HCT116 (cell line): ENCODE results near the gene CAMK2G. TPM values are rescaled to one million over a fixed set of nuclear protein-coding genes. Genes with fewer than 3 reads are reported as not detected.

Source experiments
- ATAC-seq: fragments of 200-7000 bp; cut with Tn5 transposase; 2 replicates; pipeline ENCODE4 v1.9.1; 2020; ENCODE audit warnings: mild to moderate bottlenecking, moderate library complexity
- BruUV-seq: library from RNA; stranded (reverse); fragments of 400-500 nt; replicated peaks from 2 replicates; lab custom pipeline; 2021; lab: Mats Ljungman, UMichigan
- CTCF ChIA-PET: fragments of 300-600 bp; sonication (Branson Sonifier 250); formaldehyde crosslinking; loops from one replicate; lab custom pipeline; 2021; ENCODE audit warnings: antibody characterized with exemption; lab: Charles Lee
- POLR2A ChIA-PET: fragments of 300-600, 350-600 bp; sonication (Branson Sonifier 250); formaldehyde crosslinking; loops from one replicate; lab custom pipeline; 2021; ENCODE audit warnings: antibody characterized with exemption; lab: Charles Lee
- RAD21 ChIA-PET, 2 experiments: fragments of 300-600 bp; sonication (Branson Sonifier 250); formaldehyde crosslinking; loops; one replicate each; lab custom pipeline; 2023; ENCODE audit warnings: low total read pairs in 2 of 2; ENCODE audit not compliant: uncharacterized antibody in 2 of 2, unreplicated experiment in 2 of 2, low non-redundant PET in 1 of 2; lab: Charles Lee
- DNase-seq: peaks from one replicate; pipeline ENCODE4 v3.0.0-alpha.2; 2010; ENCODE audit warnings: low read depth, low spot score
- H2AFZ ChIP-seq: fragments of 200-600 bp; shearing (Covaris generic), sonication (generic); 2 replicates; pipeline ENCODE4 v1.6.1; 2017; ENCODE audit warnings: low read depth, mixed run types, mixed read lengths, antibody characterized with exemption, low read length; ENCODE audit not compliant: poor library complexity, severe bottlenecking
- H3K27ac ChIP-seq: 2 replicates; pipeline ENCODE4 v1.5.1; 2012; ENCODE audit warnings: low read depth, low read length
- H3K27me3 ChIP-seq: fragments of 200-600 bp; sonication (generic); 2 replicates; pipeline ENCODE4 v1.6.1; 2016; ENCODE audit warnings: mixed run types, low read length, mixed read lengths; ENCODE audit not compliant: insufficient read depth
- H3K36me3 ChIP-seq, 2 experiments: fragments of 200-500 bp in 1 of 2; fragments of 200-600 bp in 1 of 2; sonication (Bioruptor generic) in 1 of 2; sonication (generic) in 1 of 2; 2 replicates each; pipeline versions ENCODE4 v1.5.1 to v1.6.1; 2014 to 2016; ENCODE audit warnings: low read length in 2 of 2, inconsistent platforms in 1 of 2, mixed read lengths in 1 of 2, mixed run types in 1 of 2; ENCODE audit not compliant: insufficient read depth in 2 of 2, control insufficient read depth in 1 of 2
- H3K4me1 ChIP-seq, 2 experiments: fragments of 200-600 bp in 1 of 2; sonication (generic) in 1 of 2; 2 replicates each; pipeline versions ENCODE4 v1.5.1 to v1.6.1; 2012 to 2017; ENCODE audit warnings: low read length in 2 of 2, inconsistent platforms in 1 of 2, mild to moderate bottlenecking in 1 of 2, mixed read lengths in 1 of 2, mixed run types in 1 of 2, moderate library complexity in 1 of 2; ENCODE audit not compliant: insufficient read depth in 2 of 2, control insufficient read depth in 1 of 2
- H3K4me2 ChIP-seq: fragments of 200-600 bp; sonication (generic); 2 replicates; pipeline ENCODE4 v1.6.1; 2017; ENCODE audit warnings: mixed run types, low read length, mixed read lengths
- H3K4me3 ChIP-seq, 2 experiments: fragments of 200-600 bp in 1 of 2; sonication (generic) in 1 of 2; replicated peaks in 1 of 2; 2 replicates each; pipeline ENCODE4 v1.5.1; 2011 to 2016; ENCODE audit warnings: low read length in 2 of 2, control low read depth in 1 of 2, low read depth in 1 of 2, mild to moderate bottlenecking in 1 of 2, mixed read lengths in 1 of 2, mixed run types in 1 of 2
- H3K79me2 ChIP-seq: fragments of 200-600 bp; sonication (generic); 2 replicates; pipeline ENCODE4 v1.6.1; 2017; ENCODE audit warnings: mild to moderate bottlenecking, mixed run types, low read length, moderate library complexity, mixed read lengths; ENCODE audit not compliant: insufficient read depth
- H3K9ac ChIP-seq: fragments of 200-600 bp; sonication (generic); 2 replicates; pipeline ENCODE4 v1.6.1; 2016; ENCODE audit warnings: low read length, mixed read lengths
- H3K9me2 ChIP-seq: fragments of 200-600 bp; sonication (generic), shearing (Covaris generic); 2 replicates; pipeline ENCODE4 v1.6.1; 2017; ENCODE audit warnings: mixed run types, mild to moderate bottlenecking, moderate library complexity; ENCODE audit not compliant: insufficient read depth
- H3K9me3 ChIP-seq, 2 experiments: fragments of 200-500 bp in 1 of 2; fragments of 200-600 bp in 1 of 2; sonication (Bioruptor generic) in 1 of 2; sonication (generic) in 1 of 2; 2 replicates each; pipeline ENCODE4 v1.6.1; 2014 to 2017; ENCODE audit warnings: low read length in 2 of 2, mixed read lengths in 2 of 2, inconsistent platforms in 1 of 2, low read depth in 1 of 2, mild to moderate bottlenecking in 1 of 2, mixed run types in 1 of 2, moderate library complexity in 1 of 2; ENCODE audit not compliant: control insufficient read depth in 1 of 2, insufficient read depth in 1 of 2
- H4K20me1 ChIP-seq: fragments of 200-600 bp; sonication (generic), shearing (Covaris generic); 2 replicates; pipeline ENCODE4 v1.6.1; 2017; ENCODE audit warnings: mixed run types, mild to moderate bottlenecking, moderate library complexity; ENCODE audit not compliant: insufficient read depth
- CBX3 ChIP-seq: IDR thresholded peaks from 2 replicates; pipeline ENCODE4 v1.6.1; 2012; ENCODE audit warnings: low read depth
- CEBPB ChIP-seq: IDR thresholded peaks from 2 replicates; pipeline ENCODE4 v1.6.1; 2012; ENCODE audit warnings: low read depth
- CTCF ChIP-seq, 3 experiments: fragments of 200-600 bp in 1 of 3; sonication (generic) in 1 of 3; IDR thresholded peaks in 2 of 3; conservative IDR thresholded peaks in 1 of 3; 2 replicates each; pipeline ENCODE4 v1.5.1; 2012 to 2017; ENCODE audit warnings: low read depth in 2 of 3, low read length in 2 of 3, antibody characterized with exemption in 1 of 3, borderline replicate concordance in 1 of 3, control low read depth in 1 of 3, mild to moderate bottlenecking in 1 of 3, mixed read lengths in 1 of 3, mixed run types in 1 of 3, moderate library complexity in 1 of 3; ENCODE audit not compliant: insufficient read depth in 1 of 3
- JUND ChIP-seq: IDR thresholded peaks from 2 replicates; pipeline ENCODE4 v1.6.1; 2012
- POLR2A ChIP-seq: IDR thresholded peaks from 2 replicates; pipeline ENCODE4 v1.7.0; 2011; ENCODE audit warnings: borderline replicate concordance; ENCODE audit not compliant: insufficient read depth, insufficient read length; ENCODE audit errors: extremely low read depth
- POLR2AphosphoS5 ChIP-seq: IDR thresholded peaks from 2 replicates; pipeline ENCODE4 v1.6.1; 2011; ENCODE audit warnings: mild to moderate bottlenecking, low read depth, low read length, moderate library complexity
- SIN3A ChIP-seq: IDR thresholded peaks from 2 replicates; pipeline ENCODE4 v1.6.1; 2012; ENCODE audit warnings: low read depth
- intact Hi-C: fragments of 100-400 bp; cut with micrococcal nuclease; formaldehyde crosslinking; loops from 2 replicates; pipeline ENCODE4 v1.10.0; 2022
- total RNA-seq: library from RNA; stranded (reverse); gene quantifications from one replicate; pipeline ENCODE4 v1.2.1, GENCODE V29; 2021; ENCODE audit not compliant: unreplicated experiment
- TF ChIP-seq, protein P1 (sequence below): IDR thresholded peaks from 2 replicates; pipeline ENCODE4 v1.6.1; 2011; ENCODE audit warnings: mild to moderate bottlenecking, low read length, moderate library complexity; ENCODE audit not compliant: insufficient replicate concordance; ENCODE audit errors: extremely low read depth

CAMK2G gene
- total RNA-seq, 1 experiment from 2014 or later, result 28.3 TPM

- Histone ChIP-seq H4K20me1 (no peaks in the 10 kb centered on the region), H3K4me2 (peak overlapping the region; percentile 76), H3K4me1 (peaks cover 14 to 30% of the 10 kb centered on the region in 2 experiments), H3K36me3 (peaks cover 8 to 9% of the 10 kb centered on the region in 2 experiments; a peak in 3 of 4 replicates), H3K9me3 (no peaks in the 10 kb centered on the region), H3K79me2 (peaks cover 69% of the 10 kb centered on the region), H2AFZ (no peak overlapping the region), H3K4me3 (peak overlapping the region; percentile 68 to 80), H3K27ac (peak overlapping the region; percentile 71; the same call in 1 of the 2 replicates), H3K27me3 (no peaks in the 10 kb centered on the region), H3K9ac (peak overlapping the region; percentile 86), H3K9me2 (no peaks in the 10 kb centered on the region)
- intact Hi-C loops, result loop anchor here (1.0 kb wide), 1 partner anchor 9 kb away; a partner anchor contains a TSS
- ATAC-seq (no peak), DNase-seq (no peak)
- ChIA-PET RAD21 (no interaction called here), POLR2A (interaction anchor here (1.4 to 2.5 kb wide), 2 partner anchors 9 to 13 kb away, joined by 3 to 27 read pairs; a partner anchor contains a TSS), CTCF (no interaction called here)
- BruUV-seq, result no TSS peak
- no peak for TF ChIP-seq CBX3
- peak; percentile 38; the same call in 1 of the 2 replicates for TF ChIP-seq POLR2AphosphoS5
- no peak for TF ChIP-seq JUND
Observed at GRCh38 chr10:73780966-73781365, 93.4 kb downstream of the CAMK2G start.

- no peak overlapping the region; the same call in 1 of the 2 replicates for H3K27ac ChIP-seq
- no peak overlapping the region for H2AFZ ChIP-seq
- ChIA-PET RAD21 (no interaction called here), CTCF (no interaction called here), POLR2A (interaction anchor here (2.5 kb wide), 1 partner anchor 8 kb away, joined by 27 read pairs; a partner anchor contains a TSS)
- no TSS peak for BruUV-seq
- H3K79me2 ChIP-seq, result peaks cover 74% of the 10 kb centered on the region
- peaks cover 14% of the 10 kb centered on the region in 2 experiments for H3K36me3 ChIP-seq
- no peaks in the 10 kb centered on the region for H3K9me3 ChIP-seq
- peak; percentile 8; the same call in 1 of the 2 replicates for TF ChIP-seq SIN3A
- TF ChIP-seq CEBPB, result no peak
- no peak for TF ChIP-seq CTCF (IDR thresholded peaks at IDR 0.05 in 2 of 3, conservative IDR thresholded peaks at IDR 0.05 in 1 of 3; ENCODE audit: borderline replicate concordance in 1 of 3, insufficient read depth in 1 of 3, low read depth in 2 of 3, low read length in 2 of 3)
- TF ChIP-seq, protein P1, sequence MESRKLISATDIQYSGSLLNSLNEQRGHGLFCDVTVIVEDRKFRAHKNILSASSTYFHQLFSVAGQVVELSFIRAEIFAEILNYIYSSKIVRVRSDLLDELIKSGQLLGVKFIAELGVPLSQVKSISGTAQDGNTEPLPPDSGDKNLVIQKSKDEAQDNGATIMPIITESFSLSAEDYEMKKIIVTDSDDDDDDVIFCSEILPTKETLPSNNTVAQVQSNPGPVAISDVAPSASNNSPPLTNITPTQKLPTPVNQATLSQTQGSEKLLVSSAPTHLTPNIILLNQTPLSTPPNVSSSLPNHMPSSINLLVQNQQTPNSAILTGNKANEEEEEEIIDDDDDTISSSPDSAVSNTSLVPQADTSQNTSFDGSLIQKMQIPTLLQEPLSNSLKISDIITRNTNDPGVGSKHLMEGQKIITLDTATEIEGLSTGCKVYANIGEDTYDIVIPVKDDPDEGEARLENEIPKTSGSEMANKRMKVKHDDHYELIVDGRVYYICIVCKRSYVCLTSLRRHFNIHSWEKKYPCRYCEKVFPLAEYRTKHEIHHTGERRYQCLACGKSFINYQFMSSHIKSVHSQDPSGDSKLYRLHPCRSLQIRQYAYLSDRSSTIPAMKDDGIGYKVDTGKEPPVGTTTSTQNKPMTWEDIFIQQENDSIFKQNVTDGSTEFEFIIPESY, result no peak
- TF ChIP-seq POLR2A, result no peak
- peaks cover 14 to 30% of the 10 kb centered on the region in 2 experiments for H3K4me1 ChIP-seq
- DNase-seq (no peak), ATAC-seq (no peak)
- H3K27me3 ChIP-seq, result no peaks in the 10 kb centered on the region
- no peaks in the 10 kb centered on the region for H4K20me1 ChIP-seq
- peak overlapping the region; percentile 68 to 80; a peak in 3 of 4 replicates for H3K4me3 ChIP-seq
- H3K9ac ChIP-seq, result 0 out of 2 replicates have a peak overlapping the region, but pooled peaks have one; percentile 86
- intact Hi-C loops, result no loop called here
- no peaks in the 10 kb centered on the region for H3K9me2 ChIP-seq
- peak overlapping the region; percentile 76 for H3K4me2 ChIP-seq
Observed at GRCh38 chr10:73780301-73780700, 94.1 kb downstream of the CAMK2G start.
